ENCODE measurements around the gene MRPS27.

DNA sequence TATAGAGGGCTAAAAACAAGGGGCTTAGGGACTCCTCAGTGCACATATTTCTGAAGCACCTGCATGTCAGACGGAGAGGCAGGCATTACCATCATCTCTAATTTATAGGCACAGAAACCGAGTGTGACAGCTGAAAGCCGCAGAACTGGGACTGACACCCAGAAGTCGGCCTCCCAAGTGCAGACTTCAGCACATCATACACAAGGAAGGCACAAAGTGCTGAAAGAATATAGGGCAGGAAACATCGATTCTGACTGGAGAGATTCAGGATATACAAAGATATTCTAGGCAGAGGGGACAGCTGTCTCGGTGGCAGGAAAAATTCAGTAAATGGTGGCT, 11.2 kb downstream of the MRPS27 start:
- TF ChIP-seq, protein P1, sequence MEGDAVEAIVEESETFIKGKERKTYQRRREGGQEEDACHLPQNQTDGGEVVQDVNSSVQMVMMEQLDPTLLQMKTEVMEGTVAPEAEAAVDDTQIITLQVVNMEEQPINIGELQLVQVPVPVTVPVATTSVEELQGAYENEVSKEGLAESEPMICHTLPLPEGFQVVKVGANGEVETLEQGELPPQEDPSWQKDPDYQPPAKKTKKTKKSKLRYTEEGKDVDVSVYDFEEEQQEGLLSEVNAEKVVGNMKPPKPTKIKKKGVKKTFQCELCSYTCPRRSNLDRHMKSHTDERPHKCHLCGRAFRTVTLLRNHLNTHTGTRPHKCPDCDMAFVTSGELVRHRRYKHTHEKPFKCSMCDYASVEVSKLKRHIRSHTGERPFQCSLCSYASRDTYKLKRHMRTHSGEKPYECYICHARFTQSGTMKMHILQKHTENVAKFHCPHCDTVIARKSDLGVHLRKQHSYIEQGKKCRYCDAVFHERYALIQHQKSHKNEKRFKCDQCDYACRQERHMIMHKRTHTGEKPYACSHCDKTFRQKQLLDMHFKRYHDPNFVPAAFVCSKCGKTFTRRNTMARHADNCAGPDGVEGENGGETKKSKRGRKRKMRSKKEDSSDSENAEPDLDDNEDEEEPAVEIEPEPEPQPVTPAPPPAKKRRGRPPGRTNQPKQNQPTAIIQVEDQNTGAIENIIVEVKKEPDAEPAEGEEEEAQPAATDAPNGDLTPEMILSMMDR (conservative IDR thresholded peaks at IDR 0.05; ENCODE audit: low read depth, low read length): no peak
- no peak for TF ChIP-seq EZH2 (IDR thresholded peaks at IDR 0.05; ENCODE audit: borderline replicate concordance, low read depth, low read length, poor library complexity, severe bottlenecking)

Data from A673 (cell line).